K562 (cell line): Measurements from ENCODE around the gene SPTLC3. TPM values are rescaled to one million over a fixed set of nuclear protein-coding genes. Genes with fewer than 3 reads are reported as not detected.

Experiments
- ATAC-seq: fragments of 200-7000 bp; cut with Tn5 transposase; 3 replicates; pipeline ENCODE4 v1.9.1; 2020; ENCODE audit warnings: moderate library complexity
- BruUV-seq: library from RNA; stranded (reverse); fragments of 400-500 nt; replicated peaks from 2 replicates; lab custom pipeline; 2021; lab: Mats Ljungman, UMichigan
- CTCF ChIA-PET: fragments of 300-600 bp; formaldehyde crosslinking; extraction: SDS; loops from one replicate; lab custom pipeline; 2021; ENCODE audit warnings: low intra/inter-chr PET ratio; lab: Yijun Ruan, JAX
- POLR2A ChIA-PET: fragments of 300-600, 350-650 bp; sonication (Branson Sonifier 250); formaldehyde crosslinking; extraction: SDS; loops from one replicate; lab custom pipeline; 2021; ENCODE audit warnings: antibody characterized with exemption, inconsistent platforms; lab: Yijun Ruan, JAX
- DNase-seq, 4 experiments: peaks; one replicate each; pipeline versions ENCODE4 v3.0.0 to v3.0.0-alpha.2; 2011 to 2018; ENCODE audit warnings: low spot score in 3 of 4, mixed read lengths in 3 of 4; ENCODE audit errors: extremely low read depth in 1 of 4
- FAIRE-seq: peaks from 2 replicates; lab custom pipeline; 2011; peaks lifted over from hg19 to GRCh38; lab: Jason Lieb, UNC
- H2AFZ ChIP-seq: 2 replicates; pipeline ENCODE4 v1.6.0; 2011; ENCODE audit warnings: low read depth, low read length, control low read depth, inconsistent platforms
- H3K27ac ChIP-seq: fragments of 200-600 bp; 3 replicates; pipeline ENCODE4 v1.8.0; 2011; ENCODE audit warnings: low read depth, mild to moderate bottlenecking, control low read depth, inconsistent platforms, low read length, moderate library complexity, mixed read lengths; ENCODE audit errors: extremely low read depth
- H3K27me3 ChIP-seq, 2 experiments: fragments of 300-600 bp in 1 of 2; 2 replicates in 1 of 2; 3 replicates in 1 of 2; pipeline versions ENCODE4 v1.6.0 to v1.8.0; 2011; ENCODE audit warnings: inconsistent platforms in 2 of 2, low read length in 2 of 2, mild to moderate bottlenecking in 1 of 2, mixed read lengths in 1 of 2, moderate library complexity in 1 of 2; ENCODE audit not compliant: control insufficient read depth in 2 of 2, insufficient read depth in 2 of 2
- H3K36me3 ChIP-seq: fragments of 300-600 bp; 3 replicates; pipeline ENCODE4 v1.8.0; 2011; ENCODE audit warnings: mild to moderate bottlenecking, low read length, inconsistent platforms; ENCODE audit not compliant: control insufficient read depth, insufficient read depth
- H3K4me1 ChIP-seq, 2 experiments: fragments of 200-600 bp in 1 of 2; replicated peaks in 1 of 2; 2 replicates in 1 of 2; 3 replicates in 1 of 2; pipeline versions ENCODE4 v1.5.1 to v1.8.0; 2011; ENCODE audit warnings: inconsistent platforms in 2 of 2, low read length in 2 of 2, mild to moderate bottlenecking in 1 of 2, mixed read lengths in 1 of 2, moderate library complexity in 1 of 2; ENCODE audit not compliant: control insufficient read depth in 2 of 2, insufficient read depth in 2 of 2
- H3K4me2 ChIP-seq: 2 replicates; pipeline ENCODE4 v1.6.1; 2011; ENCODE audit warnings: low read length, control low read depth, inconsistent platforms, mixed read lengths; ENCODE audit not compliant: insufficient read depth
- H3K4me3 ChIP-seq: fragments of 200-600 bp; sonication (generic), shearing (Covaris generic); 2 replicates; pipeline ENCODE4 v1.5.1; 2016; ENCODE audit warnings: control low read depth, inconsistent platforms
- H3K79me2 ChIP-seq: fragments of 200-600 bp; 3 replicates; pipeline ENCODE4 v1.8.0; 2011; ENCODE audit warnings: low read length, inconsistent platforms; ENCODE audit not compliant: control insufficient read depth, insufficient read depth
- H3K9ac ChIP-seq, 2 experiments: 2 replicates each; pipeline versions ENCODE4 v1.6.0 to v1.6.1; 2011; ENCODE audit warnings: low read depth in 2 of 2, low read length in 2 of 2, control low read depth in 1 of 2, inconsistent platforms in 1 of 2, mild to moderate bottlenecking in 1 of 2, mixed read lengths in 1 of 2; ENCODE audit not compliant: insufficient read depth in 1 of 2
- H3K9me1 ChIP-seq: one replicate; pipeline ENCODE4 v1.6.0; 2011; ENCODE audit warnings: inconsistent platforms, mild to moderate bottlenecking, low read length, moderate library complexity; ENCODE audit not compliant: control insufficient read depth, insufficient read depth
- H3K9me3 ChIP-seq: replicated peaks from 2 replicates; pipeline ENCODE4 v1.5.1; 2011; ENCODE audit warnings: low read depth, low read length, inconsistent platforms; ENCODE audit not compliant: control insufficient read depth, insufficient read depth
- H4K20me1 ChIP-seq: replicated peaks from 2 replicates; pipeline ENCODE4 v1.6.1; 2011; ENCODE audit warnings: low read length, inconsistent platforms, mixed read lengths; ENCODE audit not compliant: control insufficient read depth, insufficient read depth
- ARID4B ChIP-seq: sonication (generic); formaldehyde crosslinking; IDR thresholded peaks from 2 replicates; pipeline ENCODE4 v1.8.0; 2022; ENCODE audit warnings: mild to moderate bottlenecking, missing genetic modification reagents
- FOXJ2 ChIP-seq: fragments of 200-800 bp; sonication (Bioruptor generic); IDR thresholded peaks from 2 replicates; pipeline ENCODE4 v1.6.1; 2016; ENCODE audit warnings: missing genetic modification characterization, missing compliant biosample characterization
- MCM2 ChIP-seq: fragments of 450-650 bp; IDR thresholded peaks from 2 replicates; pipeline ENCODE4 v1.6.1; 2017; ENCODE audit warnings: low read depth, mild to moderate bottlenecking
- WGBS: fragments of 100-300 bp; shearing (Covaris generic); methylation state at CpG from one replicate; pipeline ENCODE4 v1.1.6; 2016; ENCODE audit warnings: low coverage, mixed read lengths; ENCODE audit not compliant: insufficient coverage; ENCODE audit errors: missing lambda C conversion rate; 5-methylcytosine and 5-hydroxymethylcytosine counted together
- in situ Hi-C: fragments of 300-500 bp; cut with MboI; formaldehyde crosslinking; loops from 4 replicates; pipeline ENCODE4 v1.15.0; 2018; ENCODE audit warnings: inconsistent platforms, mixed read lengths
- intact Hi-C: fragments of 100-400 bp; cut with micrococcal nuclease; formaldehyde crosslinking; loops from 2 replicates; pipeline ENCODE4 v1.14.2; 2022
- polyA plus RNA-seq, 8 experiments: library from polyadenylated mRNA; depleted of rRNA in 4 of 8; stranded (reverse) in 5 of 8; unstranded in 3 of 8; fragments of >200 nt; fragmentation: Nextera tagmentation in 2 of 8; fragmentation: Illumina TruSeq in 1 of 8; extraction: Ambion mirVana in 2 of 8; extraction: Trizol in 1 of 8; gene quantifications; 2 replicates each; pipeline versions ENCODE4 v1.2.1 to v1.2.3, GENCODE V29; 2011 to 2014; ENCODE audit warnings: inconsistent platforms in 1 of 8, missing spikeins in 1 of 8
- total RNA-seq, 7 experiments: library from RNA; depleted of rRNA in 6 of 7; stranded (reverse); fragments of >200 nt in 6 of 7; fragmentation: Illumina TruSeq in 2 of 7; extraction: Trizol in 2 of 7; gene quantifications; 2 replicates each; pipeline versions ENCODE4 v1.2.1 to v1.2.3, GENCODE V29; 2011 to 2021; ENCODE audit warnings: low replicate concordance in 1 of 7
- TF ChIP-seq, protein P1 (sequence below), 3 experiments: fragments of 200-800 bp in 1 of 3; sonication (Bioruptor generic) in 1 of 3; sonication (generic) in 1 of 3; formaldehyde crosslinking in 1 of 3; IDR thresholded peaks; 2 replicates each; pipeline versions ENCODE4 v1.6.1 to v1.8.0; 2016 to 2022; ENCODE audit warnings: mild to moderate bottlenecking in 2 of 3, missing compliant biosample characterization in 2 of 3, missing genetic modification characterization in 2 of 3, missing genetic modification reagents in 1 of 3

Gene SPTLC3
- total and polyA plus RNA-seq, 9 of the 15 experiments (the other 6 are each of a cell fraction or from before 2014, with no cell fraction given): not detected

- H3K36me3 ChIP-seq: no peaks in the 10 kb centered on the region
- H4K20me1 ChIP-seq: no peaks in the 10 kb centered on the region
- no peaks in the 10 kb centered on the region for H3K79me2 ChIP-seq
- H3K9me3 ChIP-seq: no peaks in the 10 kb centered on the region
- no peaks in the 10 kb centered on the region for H3K9me1 ChIP-seq
- no peaks in the 10 kb centered on the region for H3K27me3 ChIP-seq
- H3K4me3 ChIP-seq: no peak overlapping the region
- CTCF ChIA-PET: no interaction called here
- no peak for ATAC-seq
- H2AFZ ChIP-seq: no peak overlapping the region
- no TSS peak for BruUV-seq
- TF ChIP-seq FOXJ2 (tag): no peak
- TF ChIP-seq ARID4B (CRISPR knock-in tag): no peak
- TF ChIP-seq MCM2: no peak
- TF ChIP-seq, protein P1, sequence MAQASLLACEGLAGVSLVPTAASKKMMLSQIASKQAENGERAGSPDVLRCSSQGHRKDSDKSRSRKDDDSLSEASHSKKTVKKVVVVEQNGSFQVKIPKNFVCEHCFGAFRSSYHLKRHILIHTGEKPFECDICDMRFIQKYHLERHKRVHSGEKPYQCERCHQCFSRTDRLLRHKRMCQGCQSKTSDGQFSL (CRISPR knock-in tag; IDR thresholded peaks at IDR 0.05): no peak
- TF ChIP-seq, protein P1 (tag; IDR thresholded peaks at IDR 0.05): no peak
- TF ChIP-seq, all 486 proteins: peak for 0
- POLR2A ChIA-PET: no interaction called here
- WGBS: 0% methylated on average over 2 of the region's 2 CpGs
- H3K27ac ChIP-seq: no peak overlapping the region
- no peaks in the 10 kb centered on the region for H3K4me1 ChIP-seq
- no peak overlapping the region for H3K4me2 ChIP-seq
- DNase-seq (no peak), FAIRE-seq (no peak)
- in situ Hi-C loops: no loop called here
- no peak overlapping the region for H3K9ac ChIP-seq
- intact Hi-C loops: no loop called here
Measured at GRCh38 chr20:13024596-13024995, 15.8 kb downstream of the SPTLC3 start.
